ENCODE measurements around the gene CRYBB2. TPM values are rescaled to one million over a fixed set of nuclear protein-coding genes. Genes with fewer than 3 reads are reported as not detected.

The CRYBB2 gene
- total RNA-seq, 1 donor from 2014 or later: not detected

DNA sequence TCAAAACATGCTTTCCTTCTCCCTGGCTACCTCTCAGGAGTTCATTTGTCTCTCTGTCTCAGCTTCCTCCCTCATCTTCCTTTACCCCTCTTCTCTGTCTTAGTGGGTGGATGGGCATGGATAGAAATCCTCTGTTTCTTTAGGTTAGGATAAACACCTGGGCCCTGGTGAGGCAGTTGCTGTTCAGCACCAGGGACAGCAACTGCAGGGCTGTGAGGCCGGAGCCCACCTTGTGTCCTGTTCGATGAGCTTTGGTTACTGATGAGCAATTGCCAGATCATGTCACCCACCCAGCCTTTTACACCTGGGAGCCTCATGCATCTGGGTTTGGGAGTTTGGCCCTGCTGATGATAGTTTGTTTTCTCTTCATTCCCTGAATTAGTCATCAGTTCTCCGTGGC, 25.9 kb upstream of the CRYBB2 start:
- Mint-ChIP-seq H3K4me1 (peaks cover 19% of the 10 kb centered on the region), H3K27ac (no peak overlapping the region), H3K9me3 (no peaks in the 10 kb centered on the region), H3K36me3 (peaks cover 18% of the 10 kb centered on the region), H3K4me3 (no peak overlapping the region), H3K27me3 (ENCODE audit: insufficient read depth, low read depth) (peaks cover 2% of the 10 kb centered on the region)
- Histone ChIP-seq H2AFZ (replicated peaks) (no peak overlapping the region), H3K4me3 (no peak overlapping the region), H4K20me1 (ENCODE audit: low read depth) (peaks cover 61% of the 10 kb centered on the region), H3F3A (ENCODE audit: low read depth) (peaks cover 15% of the 10 kb centered on the region), H3K4me1 (peaks cover 11% of the 10 kb centered on the region), H3K36me3 (no peaks in the 10 kb centered on the region), H3K9me3 (ENCODE audit: low read depth) (no peaks in the 10 kb centered on the region), H3K79me2 (ENCODE audit: low read depth) (no peaks in the 10 kb centered on the region), H3K27ac (no peak overlapping the region), H3K27me3 (no peaks in the 10 kb centered on the region), H3K4me2 (no peak overlapping the region), H3K9ac (no peak overlapping the region)
- DNase-seq (ENCODE audit: low spot score): peak; percentile 70
- TF ChIP-seq EZH2phosphoT487 (IDR thresholded peaks at IDR 0.05) (no peak), EZH2 (IDR thresholded peaks at IDR 0.05) (no peak)
- TF ChIP-seq, protein P1, sequence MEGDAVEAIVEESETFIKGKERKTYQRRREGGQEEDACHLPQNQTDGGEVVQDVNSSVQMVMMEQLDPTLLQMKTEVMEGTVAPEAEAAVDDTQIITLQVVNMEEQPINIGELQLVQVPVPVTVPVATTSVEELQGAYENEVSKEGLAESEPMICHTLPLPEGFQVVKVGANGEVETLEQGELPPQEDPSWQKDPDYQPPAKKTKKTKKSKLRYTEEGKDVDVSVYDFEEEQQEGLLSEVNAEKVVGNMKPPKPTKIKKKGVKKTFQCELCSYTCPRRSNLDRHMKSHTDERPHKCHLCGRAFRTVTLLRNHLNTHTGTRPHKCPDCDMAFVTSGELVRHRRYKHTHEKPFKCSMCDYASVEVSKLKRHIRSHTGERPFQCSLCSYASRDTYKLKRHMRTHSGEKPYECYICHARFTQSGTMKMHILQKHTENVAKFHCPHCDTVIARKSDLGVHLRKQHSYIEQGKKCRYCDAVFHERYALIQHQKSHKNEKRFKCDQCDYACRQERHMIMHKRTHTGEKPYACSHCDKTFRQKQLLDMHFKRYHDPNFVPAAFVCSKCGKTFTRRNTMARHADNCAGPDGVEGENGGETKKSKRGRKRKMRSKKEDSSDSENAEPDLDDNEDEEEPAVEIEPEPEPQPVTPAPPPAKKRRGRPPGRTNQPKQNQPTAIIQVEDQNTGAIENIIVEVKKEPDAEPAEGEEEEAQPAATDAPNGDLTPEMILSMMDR (IDR thresholded peaks at IDR 0.05): no peak

GRCh38 chr22:25196326-25196725, 23.1 kb upstream of the CRYBB2 start:
- peaks cover 4% of the 10 kb centered on the region for H3K36me3 Mint-ChIP-seq
- Histone ChIP-seq H4K20me1 (ENCODE audit: low read depth) (peaks cover 68% of the 10 kb centered on the region), H3K4me3 (no peak overlapping the region), H2AFZ (replicated peaks) (no peak overlapping the region), H3K9me3 (ENCODE audit: low read depth) (no peaks in the 10 kb centered on the region), H3K79me2 (ENCODE audit: low read depth) (no peaks in the 10 kb centered on the region), H3K27me3 (no peaks in the 10 kb centered on the region), H3K36me3 (no peaks in the 10 kb centered on the region), H3K27ac (no peak overlapping the region), H3K4me1 (peaks cover 20% of the 10 kb centered on the region), H3K9ac (no peak overlapping the region), H3F3A (ENCODE audit: low read depth) (peaks cover 15% of the 10 kb centered on the region), H3K4me2 (peak overlapping the region; percentile 50)
- H3K27me3 Mint-ChIP-seq (ENCODE audit: insufficient read depth, low read depth): peaks cover 2% of the 10 kb centered on the region
- H3K9me3 Mint-ChIP-seq: no peaks in the 10 kb centered on the region
- no peak for DNase-seq (ENCODE audit: low spot score)
- no peak overlapping the region for H3K4me3 Mint-ChIP-seq
- H3K4me1 Mint-ChIP-seq: peaks cover 31% of the 10 kb centered on the region
- no peak overlapping the region for H3K27ac Mint-ChIP-seq
- TF ChIP-seq, protein P1 (IDR thresholded peaks at IDR 0.05): no peak
- TF ChIP-seq EZH2 (IDR thresholded peaks at IDR 0.05): no peak
- no peak for TF ChIP-seq EZH2phosphoT487 (IDR thresholded peaks at IDR 0.05)

DNA sequence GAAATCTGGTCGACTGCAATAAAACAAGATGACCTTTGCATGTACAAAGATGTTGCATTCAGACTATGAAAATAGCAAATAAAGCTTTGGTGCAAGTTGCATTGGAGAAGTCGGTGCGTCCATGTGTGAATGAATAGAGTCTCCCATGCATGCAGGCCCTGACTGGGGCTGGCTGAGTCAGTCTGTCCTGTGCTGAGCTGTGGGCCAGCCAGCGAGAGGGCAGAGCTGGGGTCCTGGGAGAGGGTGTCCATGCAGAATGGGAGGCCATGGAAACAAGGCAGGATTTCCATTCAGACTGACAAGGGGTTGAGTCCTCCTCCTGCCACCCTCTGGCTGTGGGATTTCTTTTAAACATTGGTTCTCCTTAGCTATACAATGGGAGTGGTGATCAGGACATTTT, 22.1 kb upstream of the CRYBB2 start:
- peaks cover 31% of the 10 kb centered on the region for H3K4me1 Mint-ChIP-seq
- Histone ChIP-seq H3K36me3 (no peaks in the 10 kb centered on the region), H3K4me2 (peak overlapping the region; percentile 50), H3K27me3 (no peaks in the 10 kb centered on the region), H3K9me3 (ENCODE audit: low read depth) (no peaks in the 10 kb centered on the region), H3K4me1 (peaks cover 20% of the 10 kb centered on the region), H3K27ac (peak overlapping the region; percentile 8), H2AFZ (replicated peaks) (no peak overlapping the region), H3K9ac (no peak overlapping the region), H3F3A (ENCODE audit: low read depth) (peaks cover 15% of the 10 kb centered on the region), H4K20me1 (ENCODE audit: low read depth) (peaks cover 72% of the 10 kb centered on the region), H3K4me3 (no peak overlapping the region), H3K79me2 (ENCODE audit: low read depth) (no peaks in the 10 kb centered on the region)
- H3K27me3 Mint-ChIP-seq (ENCODE audit: insufficient read depth, low read depth): peaks cover 2% of the 10 kb centered on the region
- H3K9me3 Mint-ChIP-seq: no peaks in the 10 kb centered on the region
- no peak for DNase-seq (ENCODE audit: low spot score)
- TF ChIP-seq, protein P1 (IDR thresholded peaks at IDR 0.05): no peak
- TF ChIP-seq EZH2phosphoT487 (IDR thresholded peaks at IDR 0.05) (no peak), EZH2 (IDR thresholded peaks at IDR 0.05) (no peak)
- H3K27ac Mint-ChIP-seq: no peak overlapping the region
- no peak overlapping the region for H3K4me3 Mint-ChIP-seq
- peaks cover 2% of the 10 kb centered on the region for H3K36me3 Mint-ChIP-seq
